Thyroid gland (tissue), 4 donors: ENCODE data around the gene COCH. TPM values are rescaled to one million over a fixed set of nuclear protein-coding genes. Genes with fewer than 3 reads are reported as not detected.

Experiments used
- DNase-seq, 2 donors: peaks; one replicate each; pipeline ENCODE4 v3.0.0-alpha.2; 2019
- H3K27ac ChIP-seq, 3 donors: fragments of 200-600 bp; sonication (generic); 1 replicate in 2 of 3; 2 replicates in 1 of 3; pipeline ENCODE4 v1.5.1; 2016 to 2019; ENCODE audit warnings: mild to moderate bottlenecking in 1 of 3, moderate library complexity in 1 of 3
- H3K27me3 ChIP-seq: fragments of 200-600 bp; sonication (generic); one replicate; pipeline ENCODE4 v1.5.1; 2019
- H3K36me3 ChIP-seq, 2 donors: fragments of 200-600 bp; sonication (generic); one replicate each; pipeline ENCODE4 v1.5.1; 2016 to 2019
- H3K4me1 ChIP-seq, 2 donors: fragments of 200-600 bp; sonication (generic); one replicate each; pipeline ENCODE4 v1.5.1; 2017 to 2019
- H3K4me3 ChIP-seq, 3 donors: fragments of 200-600 bp; sonication (generic); replicated peaks in 1 of 3; 1 replicate in 2 of 3; 2 replicates in 1 of 3; pipeline ENCODE4 v1.5.1; 2016; ENCODE audit warnings: mild to moderate bottlenecking in 1 of 3
- H3K9me3 ChIP-seq: fragments of 200-600 bp; sonication (generic); one replicate; pipeline ENCODE4 v1.5.1; 2017
- CTCF ChIP-seq, 6 experiments: fragments of 200-600 bp in 3 of 6; fragments of 450-650 bp in 3 of 6; sonication (generic) in 3 of 6; IDR thresholded peaks; one replicate each; pipeline ENCODE4 v1.5.1; 2016 to 2019; ENCODE audit warnings: antibody characterized with exemption in 6 of 6, mild to moderate bottlenecking in 2 of 6, inconsistent platforms in 1 of 6, moderate library complexity in 1 of 6
- POLR2A ChIP-seq, 2 donors: fragments of 450-650 bp; IDR thresholded peaks; one replicate each; pipeline ENCODE4 v1.6.1; 2017; ENCODE audit warnings: antibody characterized with exemption in 2 of 2, mild to moderate bottlenecking in 2 of 2, moderate library complexity in 1 of 2
- WGBS, 2 donors: methylation state at CpG; one replicate each; pipeline ENCODE4 v1.1.5; 2017; 5-methylcytosine and 5-hydroxymethylcytosine counted together
- intact Hi-C: fragments of 100-400 bp; cut with DNase I; formaldehyde crosslinking; loops from one replicate; pipeline ENCODE4 v1.15.1; 2023
- total RNA-seq, 4 donors: library from RNA; depleted of rRNA; stranded (reverse); fragments of >200 nt; gene quantifications; one replicate each; pipeline ENCODE4 v1.2.3, GENCODE V29; 2016

The COCH gene
- total RNA-seq, 4 donors from 2014 or later = 0.40 to 1.7 (median 1.2) TPM

DNA sequence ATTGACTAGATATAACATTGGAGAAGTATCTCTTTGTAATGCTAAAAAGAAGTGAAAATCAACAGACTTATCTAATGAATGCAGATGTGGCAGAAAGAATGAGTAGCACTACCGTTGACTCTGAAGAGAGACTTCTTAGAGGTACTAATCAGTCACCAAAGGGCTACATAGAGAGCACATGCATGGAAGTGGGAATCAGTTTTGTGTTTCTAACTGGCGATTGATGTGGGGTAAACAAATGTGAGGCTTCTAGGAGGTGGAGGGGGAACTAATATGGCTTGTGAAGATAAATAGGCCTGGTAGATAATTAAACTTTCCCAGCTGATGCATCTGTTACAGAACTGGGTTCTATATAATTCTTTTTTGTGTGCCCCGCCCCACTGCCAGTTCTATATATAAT lies 10.5 kb downstream of the COCH start:
- intact Hi-C loops = no loop called here
- WGBS, 2 donors = 74 to 75% methylated on average over 3 of the region's 3 CpGs
- TF ChIP-seq CTCF (IDR thresholded peaks at IDR 0.05) = no peak
- TF ChIP-seq POLR2A (IDR thresholded peaks at IDR 0.05) = no peak
- Histone ChIP-seq H3K9me3 (no peaks in the 10 kb centered on the region), H3K27ac (no peak overlapping the region), H3K4me1 (no peaks in the 10 kb centered on the region), H3K27me3 (no peaks in the 10 kb centered on the region), H3K36me3 (no peaks in the 10 kb centered on the region), H3K4me3 (no peak overlapping the region)
- no peak for DNase-seq

DNA sequence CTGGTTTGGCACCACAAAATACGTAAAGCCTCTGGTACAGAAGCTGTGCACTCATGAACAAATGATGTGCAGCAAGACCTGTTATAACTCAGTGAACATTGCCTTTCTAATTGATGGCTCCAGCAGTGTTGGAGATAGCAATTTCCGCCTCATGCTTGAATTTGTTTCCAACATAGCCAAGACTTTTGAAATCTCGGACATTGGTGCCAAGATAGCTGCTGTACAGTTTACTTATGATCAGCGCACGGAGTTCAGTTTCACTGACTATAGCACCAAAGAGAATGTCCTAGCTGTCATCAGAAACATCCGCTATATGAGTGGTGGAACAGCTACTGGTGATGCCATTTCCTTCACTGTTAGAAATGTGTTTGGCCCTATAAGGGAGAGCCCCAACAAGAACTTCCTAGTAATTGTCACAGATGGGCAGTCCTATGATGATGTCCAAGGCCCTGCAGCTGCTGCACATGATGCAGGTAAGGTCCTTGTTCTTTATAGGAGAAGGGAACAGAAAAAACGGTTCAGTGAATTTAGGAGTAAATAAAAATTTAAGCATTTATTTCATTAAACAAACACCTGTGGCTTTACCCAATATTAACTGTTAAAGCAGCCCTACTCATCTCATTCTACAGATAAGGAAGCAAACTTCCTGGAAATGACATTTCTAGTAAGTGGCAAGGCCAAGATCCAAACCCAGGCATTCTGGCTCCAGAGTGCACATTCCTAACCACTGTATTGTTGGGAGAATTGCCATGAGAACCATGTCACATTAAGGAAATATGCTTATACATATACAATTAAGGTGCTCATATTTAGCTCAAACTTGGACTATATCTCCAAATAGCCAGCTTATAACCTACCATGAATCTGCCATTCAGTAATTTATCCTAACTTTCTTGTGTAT lies 11.7 kb downstream of the COCH start:
- intact Hi-C loops = no loop called here
- no peak for DNase-seq
- no peak overlapping the region for H3K27ac ChIP-seq

DNA sequence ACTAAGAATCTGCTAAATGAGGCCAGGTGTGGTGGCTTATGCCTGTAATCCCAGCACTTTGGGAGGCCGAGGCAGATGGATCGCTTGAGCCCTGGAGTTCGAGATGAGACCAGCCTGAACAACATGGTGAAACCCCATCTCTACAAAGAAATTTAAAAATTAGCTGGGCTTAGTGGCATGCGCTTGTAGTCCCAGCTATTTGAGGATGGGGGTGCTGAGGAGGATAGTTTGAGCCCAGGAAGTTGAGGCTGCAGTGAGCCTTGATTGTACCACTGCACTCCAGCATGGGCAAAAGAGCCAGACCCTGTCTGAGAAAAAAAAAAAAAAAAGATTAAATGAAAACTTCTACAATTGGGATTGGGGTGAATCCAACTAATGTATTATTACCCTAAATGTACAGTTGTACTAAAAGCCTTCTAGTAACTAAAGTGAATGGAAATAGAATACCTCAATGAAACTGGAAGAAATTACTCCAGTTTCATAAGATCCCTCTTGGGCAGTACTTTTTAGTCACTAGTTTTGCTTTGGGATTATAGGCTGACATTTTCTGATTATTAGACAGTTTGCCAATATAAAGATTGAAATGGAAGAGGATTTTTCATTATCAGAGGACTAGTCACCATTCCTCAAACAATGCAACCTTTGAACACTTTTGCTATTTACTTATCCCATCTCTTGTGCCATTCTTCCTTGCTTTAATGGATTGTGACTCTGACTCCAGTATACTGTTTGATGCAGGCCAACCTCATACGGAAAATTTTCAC lies 14.3 kb downstream of the COCH start:
- intact Hi-C loops = no loop called here
- Histone ChIP-seq H3K27me3 (no peaks in the 10 kb centered on the region), H3K36me3 (no peaks in the 10 kb centered on the region), H3K27ac (no peak overlapping the region), H3K9me3 (no peaks in the 10 kb centered on the region), H3K4me3 (no peak overlapping the region), H3K4me1 (no peaks in the 10 kb centered on the region)
- DNase-seq = no peak
- WGBS, 2 donors = 93 to 97% methylated on average over 5 of the region's 5 CpGs
- TF ChIP-seq POLR2A (IDR thresholded peaks at IDR 0.05) (no peak), CTCF (IDR thresholded peaks at IDR 0.05) (no peak)

More for the DNA sequence above, 11.7 kb downstream of the COCH start:
- no peaks in the 10 kb centered on the region for H3K27me3 ChIP-seq
- H3K36me3 ChIP-seq = no peaks in the 10 kb centered on the region
- no peak for TF ChIP-seq CTCF (IDR thresholded peaks at IDR 0.05)
- TF ChIP-seq POLR2A (IDR thresholded peaks at IDR 0.05) = no peak
- no peaks in the 10 kb centered on the region for H3K4me1 ChIP-seq
- no peaks in the 10 kb centered on the region for H3K9me3 ChIP-seq
- WGBS, 2 donors = 93% methylated on average over 7 of the region's 7 CpGs
- no peak overlapping the region for H3K4me3 ChIP-seq

DNA sequence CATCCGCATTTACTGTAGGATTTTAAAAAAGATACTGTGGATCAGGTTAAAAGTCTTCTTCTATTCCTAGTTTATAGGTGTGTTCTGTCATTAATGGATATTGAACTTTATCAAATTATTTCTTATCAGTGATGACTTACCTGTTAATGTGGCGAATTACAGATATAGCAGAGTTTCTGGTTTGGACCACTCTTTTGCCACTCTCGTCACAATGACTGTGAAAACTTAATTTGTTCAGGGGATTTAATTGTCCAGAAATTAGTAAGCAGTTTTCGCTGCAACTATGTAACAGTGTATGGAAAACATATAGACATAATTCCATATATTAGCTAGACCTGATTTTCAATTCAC lies 14.9 kb downstream of the COCH start:
- no peak overlapping the region for H3K4me3 ChIP-seq
- intact Hi-C loops = no loop called here
- no peaks in the 10 kb centered on the region for H3K9me3 ChIP-seq
- WGBS, 2 donors = 72 to 73% methylated on average over 4 of the region's 4 CpGs
- TF ChIP-seq CTCF (IDR thresholded peaks at IDR 0.05) (no peak), POLR2A (IDR thresholded peaks at IDR 0.05) (no peak)
- no peaks in the 10 kb centered on the region for H3K4me1 ChIP-seq
- no peak for DNase-seq
- H3K36me3 ChIP-seq = no peaks in the 10 kb centered on the region
- H3K27me3 ChIP-seq = no peaks in the 10 kb centered on the region
- H3K27ac ChIP-seq = no peak overlapping the region

DNA sequence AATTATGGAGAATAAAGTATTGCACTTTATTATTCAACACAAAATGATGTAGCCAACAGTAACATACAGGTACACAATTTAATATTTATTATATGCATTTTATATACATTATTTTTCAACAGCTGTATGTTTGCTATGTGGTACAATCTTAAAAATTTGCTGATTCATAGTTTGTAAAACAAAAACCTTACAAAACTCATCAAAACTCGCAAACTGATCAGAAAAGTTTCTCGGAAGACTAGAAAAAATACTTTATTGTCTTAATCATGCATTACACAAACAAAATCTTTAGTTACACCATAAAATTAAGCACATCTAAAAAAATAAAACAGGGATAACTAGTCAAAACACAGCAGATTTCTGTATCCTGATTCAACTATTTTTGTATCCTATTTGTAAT lies 19.5 kb downstream of the COCH start:
- no peak overlapping the region for H3K4me3 ChIP-seq
- no peaks in the 10 kb centered on the region for H3K27me3 ChIP-seq
- intact Hi-C loops = no loop called here
- WGBS, 2 donors = 95 to 96% methylated on average over 2 of the region's 2 CpGs
- no peaks in the 10 kb centered on the region for H3K4me1 ChIP-seq
- no peak for DNase-seq
- H3K27ac ChIP-seq = no peak overlapping the region
- TF ChIP-seq CTCF (IDR thresholded peaks at IDR 0.05) (no peak), POLR2A (IDR thresholded peaks at IDR 0.05) (no peak)
- H3K36me3 ChIP-seq = peaks cover 0 to 9% of the 10 kb centered on the region in 2 donors
- no peaks in the 10 kb centered on the region for H3K9me3 ChIP-seq
